DND-41 (cell line): ENCODE results near the gene TSHB.

Source experiments
- ATAC-seq: fragments of 200-7000 bp; cut with Tn5 transposase; 3 replicates; pipeline ENCODE4 v1.9.1; 2021; ENCODE audit warnings: low read depth; ENCODE audit not compliant: insufficient read depth
- DNase-seq: peaks from one replicate; pipeline ENCODE4 v3.0.0-alpha.2; 2020
- H2AFZ ChIP-seq: 2 replicates; pipeline ENCODE4 v1.6.0; 2012; ENCODE audit warnings: low read depth, low read length
- H3K27ac ChIP-seq: 2 replicates; pipeline ENCODE4 v1.5.1; 2012; ENCODE audit warnings: low read length, inconsistent platforms
- H3K27me3 ChIP-seq: fragments of 200-600 bp; sonication (generic); 2 replicates; pipeline ENCODE4 v1.6.0; 2012; ENCODE audit warnings: low read length, mild to moderate bottlenecking, inconsistent platforms; ENCODE audit not compliant: insufficient read depth, poor library complexity
- H3K36me3 ChIP-seq: 2 replicates; pipeline ENCODE4 v1.5.1; 2012; ENCODE audit warnings: low read length, inconsistent platforms; ENCODE audit not compliant: insufficient read depth
- H3K4me1 ChIP-seq: 2 replicates; pipeline ENCODE4 v1.5.1; 2012; ENCODE audit warnings: mild to moderate bottlenecking, low read length; ENCODE audit not compliant: insufficient read depth
- H3K4me2 ChIP-seq: 2 replicates; pipeline ENCODE4 v1.6.0; 2012; ENCODE audit warnings: mild to moderate bottlenecking, moderate library complexity, low read length, inconsistent platforms; ENCODE audit not compliant: insufficient read depth
- H3K4me3 ChIP-seq, 2 experiments: fragments of 200-600 bp in 1 of 2; shearing (Covaris generic) in 1 of 2; 2 replicates each; pipeline ENCODE4 v1.5.1; 2012 to 2016; ENCODE audit warnings: inconsistent platforms in 2 of 2, low read length in 2 of 2, mild to moderate bottlenecking in 2 of 2, low read depth in 1 of 2, moderate library complexity in 1 of 2
- H3K79me2 ChIP-seq: 2 replicates; pipeline ENCODE4 v1.6.0; 2012; ENCODE audit warnings: low read length, inconsistent platforms; ENCODE audit not compliant: insufficient read depth
- H3K9ac ChIP-seq: 2 replicates; pipeline ENCODE4 v1.6.0; 2012; ENCODE audit warnings: low read depth, mild to moderate bottlenecking, inconsistent platforms, low read length, moderate library complexity
- H3K9me3 ChIP-seq: 2 replicates; pipeline ENCODE4 v1.5.1; 2012; ENCODE audit warnings: low read length, moderate library complexity, mild to moderate bottlenecking, inconsistent platforms; ENCODE audit not compliant: insufficient read depth, severe bottlenecking
- H4K20me1 ChIP-seq: 2 replicates; pipeline ENCODE4 v1.6.0; 2012; ENCODE audit warnings: low read length; ENCODE audit not compliant: insufficient read depth
- EZH2 ChIP-seq: IDR thresholded peaks from 3 replicates; pipeline ENCODE4 v1.6.1; 2012; ENCODE audit warnings: borderline replicate concordance, low read depth, mild to moderate bottlenecking, moderate library complexity, low read length, inconsistent platforms; ENCODE audit not compliant: severe bottlenecking
- TF ChIP-seq, protein P1 (sequence below): IDR thresholded peaks from 2 replicates; pipeline ENCODE4 v1.5.1; 2012; ENCODE audit warnings: borderline replicate concordance, low read length, moderate library complexity, mild to moderate bottlenecking; ENCODE audit not compliant: poor library complexity, severe bottlenecking; ENCODE audit errors: extremely low read depth

TSHB gene

GRCh38 chr1:115082949-115083348 lies 53.3 kb downstream of the TSHB start:
- Histone ChIP-seq H3K27me3 (peaks cover 4% of the 10 kb centered on the region), H3K9me3 (no peaks in the 10 kb centered on the region), H2AFZ (no peak overlapping the region), H3K4me1 (no peaks in the 10 kb centered on the region), H3K4me3 (no peak overlapping the region), H3K27ac (no peak overlapping the region), H3K4me2 (no peak overlapping the region), H3K79me2 (no peaks in the 10 kb centered on the region), H4K20me1 (no peaks in the 10 kb centered on the region), H3K9ac (no peak overlapping the region), H3K36me3 (no peaks in the 10 kb centered on the region)
- TF ChIP-seq, protein P1, sequence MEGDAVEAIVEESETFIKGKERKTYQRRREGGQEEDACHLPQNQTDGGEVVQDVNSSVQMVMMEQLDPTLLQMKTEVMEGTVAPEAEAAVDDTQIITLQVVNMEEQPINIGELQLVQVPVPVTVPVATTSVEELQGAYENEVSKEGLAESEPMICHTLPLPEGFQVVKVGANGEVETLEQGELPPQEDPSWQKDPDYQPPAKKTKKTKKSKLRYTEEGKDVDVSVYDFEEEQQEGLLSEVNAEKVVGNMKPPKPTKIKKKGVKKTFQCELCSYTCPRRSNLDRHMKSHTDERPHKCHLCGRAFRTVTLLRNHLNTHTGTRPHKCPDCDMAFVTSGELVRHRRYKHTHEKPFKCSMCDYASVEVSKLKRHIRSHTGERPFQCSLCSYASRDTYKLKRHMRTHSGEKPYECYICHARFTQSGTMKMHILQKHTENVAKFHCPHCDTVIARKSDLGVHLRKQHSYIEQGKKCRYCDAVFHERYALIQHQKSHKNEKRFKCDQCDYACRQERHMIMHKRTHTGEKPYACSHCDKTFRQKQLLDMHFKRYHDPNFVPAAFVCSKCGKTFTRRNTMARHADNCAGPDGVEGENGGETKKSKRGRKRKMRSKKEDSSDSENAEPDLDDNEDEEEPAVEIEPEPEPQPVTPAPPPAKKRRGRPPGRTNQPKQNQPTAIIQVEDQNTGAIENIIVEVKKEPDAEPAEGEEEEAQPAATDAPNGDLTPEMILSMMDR, result no peak
- TF ChIP-seq EZH2, result no peak
- DNase-seq (no peak), ATAC-seq (no peak)
